Measurements from ENCODE around the gene SLC38A1. TPM values are rescaled to one million over a fixed set of nuclear protein-coding genes. Genes with fewer than 3 reads are reported as not detected.

Gene SLC38A1
- total and polyA plus RNA-seq, 8 donors: 23.6 to 67.5 (median 29.2) TPM

GRCh38 chr12:46179693-46180452 is 89.0 kb downstream of the SLC38A1 start:
- TF ChIP-seq, protein P1, sequence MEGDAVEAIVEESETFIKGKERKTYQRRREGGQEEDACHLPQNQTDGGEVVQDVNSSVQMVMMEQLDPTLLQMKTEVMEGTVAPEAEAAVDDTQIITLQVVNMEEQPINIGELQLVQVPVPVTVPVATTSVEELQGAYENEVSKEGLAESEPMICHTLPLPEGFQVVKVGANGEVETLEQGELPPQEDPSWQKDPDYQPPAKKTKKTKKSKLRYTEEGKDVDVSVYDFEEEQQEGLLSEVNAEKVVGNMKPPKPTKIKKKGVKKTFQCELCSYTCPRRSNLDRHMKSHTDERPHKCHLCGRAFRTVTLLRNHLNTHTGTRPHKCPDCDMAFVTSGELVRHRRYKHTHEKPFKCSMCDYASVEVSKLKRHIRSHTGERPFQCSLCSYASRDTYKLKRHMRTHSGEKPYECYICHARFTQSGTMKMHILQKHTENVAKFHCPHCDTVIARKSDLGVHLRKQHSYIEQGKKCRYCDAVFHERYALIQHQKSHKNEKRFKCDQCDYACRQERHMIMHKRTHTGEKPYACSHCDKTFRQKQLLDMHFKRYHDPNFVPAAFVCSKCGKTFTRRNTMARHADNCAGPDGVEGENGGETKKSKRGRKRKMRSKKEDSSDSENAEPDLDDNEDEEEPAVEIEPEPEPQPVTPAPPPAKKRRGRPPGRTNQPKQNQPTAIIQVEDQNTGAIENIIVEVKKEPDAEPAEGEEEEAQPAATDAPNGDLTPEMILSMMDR (IDR thresholded peaks at IDR 0.05): no peak
- Histone ChIP-seq H3K4me3 (no peak overlapping the region), H3K27ac (no peak overlapping the region), H3K9me3 (no peaks in the 10 kb centered on the region), H3K27me3 (no peaks in the 10 kb centered on the region), H3K4me1 (peaks cover 0 to 7% of the 10 kb centered on the region in 2 donors), H3K36me3 (no peaks in the 10 kb centered on the region)
- no peak for DNase-seq
- intact Hi-C loops (cut with DNase I): no loop called here
- ATAC-seq: no peak

GRCh38 chr12:46177837-46178608 is 90.8 kb downstream of the SLC38A1 start:
- no peak for ATAC-seq
- TF ChIP-seq, protein P1 (IDR thresholded peaks at IDR 0.05): no peak
- no peaks in the 10 kb centered on the region for H3K27me3 ChIP-seq

GRCh38 chr12:46177025-46177424 is 91.8 kb downstream of the SLC38A1 start:
- Histone ChIP-seq H3K4me1 (peaks cover 0 to 7% of the 10 kb centered on the region in 2 donors), H3K27me3 (no peaks in the 10 kb centered on the region), H3K4me3 (no peak overlapping the region), H3K36me3 (no peaks in the 10 kb centered on the region), H3K9me3 (no peaks in the 10 kb centered on the region), H3K27ac (no peak overlapping the region)
- TF ChIP-seq, protein P1 (IDR thresholded peaks at IDR 0.05): no peak
- DNase-seq (no peak), ATAC-seq (no peak)
- intact Hi-C loops (cut with DNase I): no loop called here

More at GRCh38 chr12:46177837-46178608, 90.8 kb downstream of the SLC38A1 start:
- Histone ChIP-seq H3K4me1 (peaks cover 0 to 7% of the 10 kb centered on the region in 2 donors), H3K9me3 (no peaks in the 10 kb centered on the region), H3K27ac (no peak overlapping the region), H3K4me3 (no peak overlapping the region), H3K36me3 (no peaks in the 10 kb centered on the region)
- no peak for DNase-seq
- intact Hi-C loops (cut with DNase I): no loop called here

DNA sequence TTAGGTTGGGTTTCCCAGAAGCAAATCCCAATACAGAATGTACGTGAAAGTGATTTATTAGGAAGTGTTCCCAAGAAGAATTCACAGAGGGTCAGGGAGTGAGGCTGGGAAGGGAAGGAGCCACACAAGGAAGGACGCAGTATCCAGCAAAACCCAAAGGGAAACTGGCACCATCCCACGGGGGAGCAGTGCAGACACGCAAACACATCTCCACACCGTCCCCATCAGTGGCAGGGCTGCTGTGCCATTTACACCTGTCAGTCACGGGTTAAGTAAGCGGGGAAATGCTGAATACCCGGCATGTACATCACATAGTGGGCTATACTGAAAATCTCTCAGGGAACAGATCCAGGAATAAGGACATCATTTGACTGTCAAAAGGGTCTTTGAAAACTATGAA is 93.9 kb downstream of the SLC38A1 start:
- intact Hi-C loops (cut with DNase I): no loop called here
- peaks cover 0 to 7% of the 10 kb centered on the region in 2 donors for H3K4me1 ChIP-seq
- TF ChIP-seq, protein P1 (IDR thresholded peaks at IDR 0.05): no peak
- H3K36me3 ChIP-seq: no peaks in the 10 kb centered on the region
- H3K4me3 ChIP-seq: no peak overlapping the region
- H3K27me3 ChIP-seq: no peaks in the 10 kb centered on the region
- DNase-seq: no peak
- no peak for ATAC-seq
- H3K9me3 ChIP-seq: no peaks in the 10 kb centered on the region
- no peak overlapping the region for H3K27ac ChIP-seq

DNA sequence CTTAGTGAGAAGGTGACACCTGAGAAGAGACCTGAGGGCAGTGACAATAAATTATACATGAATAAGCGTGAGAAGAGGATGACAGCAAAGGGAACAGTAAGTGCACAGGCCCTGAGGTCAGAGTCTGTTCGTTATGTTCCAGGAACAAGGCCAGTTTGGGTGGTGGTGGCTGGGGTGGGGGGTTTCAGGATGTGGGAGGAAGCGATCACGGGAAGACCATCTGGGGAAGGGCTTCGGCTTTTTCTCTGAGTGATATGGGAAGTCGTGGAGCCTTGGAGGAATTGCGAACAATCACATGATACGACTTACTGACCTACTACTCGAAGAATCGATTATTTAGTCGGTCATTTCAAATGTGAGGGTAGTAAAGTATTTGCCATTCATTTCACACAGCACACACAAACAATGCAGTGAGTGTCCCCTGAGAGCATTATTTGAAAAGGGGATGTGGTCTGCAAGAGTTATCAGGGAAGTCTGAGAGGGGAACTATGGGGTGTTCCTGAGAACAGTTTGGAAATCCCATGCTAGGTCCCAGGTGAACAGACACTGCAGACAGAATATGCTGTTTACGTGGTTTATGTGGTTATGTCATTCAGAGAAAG is 94.7 kb downstream of the SLC38A1 start:
- intact Hi-C loops (cut with DNase I): no loop called here
- ATAC-seq (no peak), DNase-seq (no peak)
- H3K27me3 ChIP-seq: no peaks in the 10 kb centered on the region
- no peak overlapping the region for H3K27ac ChIP-seq
- no peaks in the 10 kb centered on the region for H3K9me3 ChIP-seq
- no peaks in the 10 kb centered on the region for H3K36me3 ChIP-seq
- no peak overlapping the region for H3K4me3 ChIP-seq
- TF ChIP-seq, protein P1 (IDR thresholded peaks at IDR 0.05): no peak
- peaks cover 0 to 7% of the 10 kb centered on the region in 2 donors for H3K4me1 ChIP-seq
